Measurements from ENCODE around the gene GNAS-AS1. TPM values are rescaled to one million over a fixed set of nuclear protein-coding genes. Genes with fewer than 3 reads are reported as not detected.

GNAS-AS1 gene
- total and polyA plus RNA-seq, 2 of the 8 experiments (the other 6 are each of a cell fraction or from before 2014, with no cell fraction given) = 4.7 to 13.7 TPM

GRCh38 chr20:58870293-58871014 lies 19.8 kb upstream of the GNAS-AS1 start (continued):
- TF ChIP-seq RXRA (IDR thresholded peaks at IDR 0.05; ENCODE audit: insufficient read depth, low read depth, low read length) (no peak), SAP30 (IDR thresholded peaks at IDR 0.05; ENCODE audit: insufficient read depth, insufficient replicate concordance, low read length) (no peak), MAX (IDR thresholded peaks at IDR 0.05) (0 out of 2 replicates have a peak, but pooled peaks have one; percentile 43), RFX5 (IDR thresholded peaks at IDR 0.05; ENCODE audit: borderline replicate concordance, low read depth, low read length) (no peak), PHF8 (conservative IDR thresholded peaks at IDR 0.05; ENCODE audit: low read depth, low read length) (no peak), CEBPB (IDR thresholded peaks at IDR 0.05; ENCODE audit: low read depth, low read length) (no peak)
